Activated T-helper 1 cell treated with Interleukin-2 at 50 U/mL for 16 hours (primary cell): Measurements from ENCODE around the gene TSPAN11.
"Not testable (repeated sequence)": the region's sequence is repeated elsewhere in the genome, so short reads cannot be mapped to it uniquely, and the experiment has no call there.

Experiments
- DNase-seq: peaks from one replicate; pipeline ENCODE4 v3.0.0-alpha.2; 2020; ENCODE audit warnings: low read depth

Gene TSPAN11

DNA sequence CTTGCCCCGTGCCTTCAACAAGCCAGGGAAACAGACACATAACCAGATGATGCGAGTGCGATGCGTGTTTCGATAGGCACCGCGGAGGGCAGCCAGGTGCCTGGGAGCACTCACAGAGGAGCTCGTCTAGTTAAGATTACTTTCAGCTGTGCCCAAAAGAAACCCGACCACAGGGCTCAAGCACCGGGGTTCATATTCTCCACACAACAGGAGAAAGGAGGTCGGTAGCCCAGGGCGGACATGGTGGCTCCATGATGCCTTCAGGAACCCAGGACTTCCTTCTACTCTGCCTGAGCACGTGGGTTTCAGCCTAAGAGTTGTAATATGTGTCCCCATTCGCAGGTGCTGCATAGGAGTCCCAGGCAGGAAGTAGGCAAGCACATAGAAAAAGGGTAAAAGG lies 93.4 kb downstream of the TSPAN11 start:
- DNase-seq = no peak

DNA sequence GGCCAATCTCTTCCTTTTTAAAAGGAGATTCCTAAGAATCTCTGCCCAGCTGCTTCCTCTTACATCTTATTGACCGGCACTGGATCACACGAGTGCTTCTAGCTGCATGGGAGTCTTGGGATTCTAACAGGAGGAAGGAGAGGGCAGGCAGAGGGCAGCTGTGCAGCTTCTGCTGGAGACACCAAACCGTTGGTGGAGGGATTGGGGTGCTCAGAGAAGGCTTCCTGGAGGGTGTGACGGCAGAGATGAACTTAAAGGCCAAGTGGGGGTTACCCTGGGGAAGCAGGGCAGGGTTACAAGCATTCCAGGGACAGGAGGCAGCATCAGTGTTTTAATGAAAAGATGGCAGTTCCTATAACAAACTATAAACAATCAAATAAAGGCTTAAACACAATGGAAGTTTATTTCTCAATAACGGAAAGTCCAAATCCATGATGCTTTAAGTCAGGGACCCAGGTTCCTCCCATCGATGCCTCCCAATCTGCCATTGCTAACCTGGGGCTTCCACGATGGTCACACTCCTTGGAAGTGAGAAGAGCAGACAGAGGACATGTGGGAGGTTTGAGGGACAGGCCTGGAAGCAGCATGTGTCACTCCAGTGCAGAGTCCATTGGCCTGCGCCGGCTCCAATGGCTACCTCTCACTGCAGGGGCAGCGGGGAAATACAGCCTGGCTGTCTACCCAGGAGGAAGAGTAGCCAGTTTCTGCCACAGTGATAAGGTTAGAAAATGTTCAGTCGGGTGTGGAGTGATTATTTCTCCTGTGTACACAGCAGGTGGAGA lies 94.0 kb downstream of the TSPAN11 start:
- no peak for DNase-seq

DNA sequence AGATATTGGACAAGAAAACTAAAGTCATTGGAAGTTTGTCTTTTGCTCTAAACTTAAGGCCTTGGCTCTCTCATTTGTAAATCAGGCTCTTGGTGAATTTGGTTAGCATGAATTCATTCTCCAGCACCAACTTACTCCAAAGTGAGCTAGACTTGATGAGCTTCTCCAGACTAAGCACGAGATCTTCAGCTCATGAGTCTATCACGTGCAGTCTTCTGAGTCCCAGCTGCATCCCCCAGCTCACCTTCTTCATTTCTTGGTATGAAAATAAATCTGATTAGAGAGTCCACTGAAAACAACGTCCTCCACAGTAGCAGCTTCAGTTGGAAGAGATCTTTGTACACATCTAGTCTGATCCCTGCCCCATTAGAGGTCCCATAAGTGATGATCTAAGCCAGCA lies 94.6 kb downstream of the TSPAN11 start:
- no peak for DNase-seq

DNA sequence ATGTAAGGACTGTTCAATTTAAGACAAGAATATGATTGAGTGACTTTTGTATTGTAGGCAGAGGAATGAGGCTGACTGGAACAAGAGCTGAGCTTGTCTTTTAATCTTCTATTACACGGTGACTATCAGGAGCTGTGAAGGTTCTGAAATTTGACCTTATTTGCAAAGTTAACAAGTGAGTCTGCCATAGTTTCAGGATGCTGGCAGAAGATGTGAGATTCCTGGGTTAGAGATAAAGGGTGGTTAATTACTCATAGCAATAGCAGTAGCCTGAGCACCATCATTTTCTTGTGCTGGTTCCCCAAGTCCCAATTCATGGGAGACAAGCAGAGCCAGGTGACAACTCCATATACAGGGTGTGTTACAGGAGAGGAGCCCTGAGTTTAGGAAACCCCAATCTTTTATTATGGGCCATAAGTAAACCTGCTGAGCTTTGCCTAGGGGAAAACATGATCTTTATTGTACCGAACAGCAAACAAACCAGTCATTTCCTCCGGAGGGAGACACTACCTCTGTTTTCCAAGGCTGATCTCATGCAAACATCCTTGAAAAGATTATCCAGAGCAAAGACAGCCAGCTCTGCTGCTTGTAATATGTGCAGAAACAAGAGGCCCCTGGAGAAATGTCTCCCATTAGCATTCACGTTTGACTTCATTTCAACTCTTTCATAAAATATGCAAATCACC lies 95.4 kb downstream of the TSPAN11 start:
- no peak for DNase-seq

DNA sequence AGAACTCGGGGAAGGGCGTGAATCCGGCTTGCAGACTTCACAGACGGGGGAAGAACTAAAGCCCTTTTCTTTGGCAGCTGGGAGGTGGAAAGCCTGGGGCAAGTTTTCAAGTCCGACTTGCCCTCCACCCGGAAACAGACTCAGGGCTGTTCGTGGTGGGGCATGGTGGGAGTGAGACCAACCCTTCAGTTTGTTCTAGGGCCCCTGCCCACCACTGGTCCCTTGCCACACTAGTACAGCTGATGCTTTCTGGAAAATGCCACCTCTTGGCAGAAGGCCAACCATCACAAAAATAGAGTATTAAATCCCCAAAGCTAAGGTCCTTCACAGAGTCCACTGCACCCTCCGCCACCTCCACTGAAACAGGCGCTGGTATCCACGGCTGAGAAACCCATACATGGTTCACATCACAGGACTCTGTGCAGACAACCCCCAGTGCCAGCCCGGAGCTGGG lies 96.8 kb downstream of the TSPAN11 start:
- DNase-seq = no peak

DNA sequence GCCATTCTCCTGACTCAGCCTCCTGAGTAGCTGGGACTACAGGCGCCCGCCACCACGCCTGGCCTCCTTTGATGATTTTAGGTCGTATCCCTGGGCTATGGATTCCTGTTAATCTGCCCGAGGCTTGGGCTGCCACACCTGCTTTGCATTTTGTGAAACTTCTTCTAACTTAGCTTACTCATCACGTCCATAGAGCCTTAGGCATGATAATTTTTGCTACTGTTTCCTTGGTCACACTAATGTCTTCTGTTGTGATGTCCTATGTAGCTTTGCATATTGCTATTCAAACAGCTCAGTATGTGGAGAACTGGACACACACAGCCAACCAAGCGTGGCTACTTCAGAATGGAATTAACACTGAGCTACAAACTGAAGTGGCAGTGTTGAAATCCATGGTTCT lies 99.7 kb downstream of the TSPAN11 start:
- DNase-seq = no peak

DNA sequence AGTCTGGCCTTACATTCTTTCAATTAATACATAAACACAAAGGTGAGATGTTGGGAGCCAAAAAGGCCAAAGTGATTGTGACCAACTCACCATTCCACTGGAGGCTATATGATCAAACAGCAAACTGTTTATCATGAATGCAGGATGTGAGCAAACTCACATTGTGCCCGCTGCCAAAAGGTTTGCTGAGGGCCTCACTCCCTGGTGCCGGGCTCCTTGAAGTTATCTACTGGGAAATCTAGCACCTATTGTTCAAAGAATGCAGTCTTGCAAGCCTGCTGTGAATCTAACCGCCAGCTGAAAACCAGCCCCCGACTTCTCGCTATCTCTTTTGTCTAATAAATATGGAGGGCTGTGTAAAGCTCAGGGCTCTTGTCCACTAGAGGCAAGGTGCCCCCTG lies 100.5 kb downstream of the TSPAN11 start:
- DNase-seq = not testable (repeated sequence)

DNA sequence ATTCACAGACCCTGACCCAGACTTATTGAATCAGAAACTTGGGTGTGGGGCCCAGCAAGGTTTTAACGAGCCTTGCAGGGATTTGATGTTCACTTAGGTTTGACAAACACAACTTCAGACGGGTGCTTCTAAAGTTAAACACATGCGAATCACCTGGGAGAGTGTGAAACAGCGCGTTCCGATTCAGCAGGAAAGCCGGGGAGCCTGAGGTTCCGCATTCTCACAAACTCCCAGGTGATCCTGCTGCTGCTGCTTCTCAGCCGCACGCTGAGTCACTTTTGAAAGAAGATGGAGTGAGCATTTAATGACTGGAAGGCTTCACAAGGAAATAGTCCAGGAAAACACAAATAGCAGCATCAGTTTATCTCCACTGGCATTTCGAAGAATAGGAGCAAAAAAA lies 102.9 kb downstream of the TSPAN11 start:
- DNase-seq = no peak

DNA sequence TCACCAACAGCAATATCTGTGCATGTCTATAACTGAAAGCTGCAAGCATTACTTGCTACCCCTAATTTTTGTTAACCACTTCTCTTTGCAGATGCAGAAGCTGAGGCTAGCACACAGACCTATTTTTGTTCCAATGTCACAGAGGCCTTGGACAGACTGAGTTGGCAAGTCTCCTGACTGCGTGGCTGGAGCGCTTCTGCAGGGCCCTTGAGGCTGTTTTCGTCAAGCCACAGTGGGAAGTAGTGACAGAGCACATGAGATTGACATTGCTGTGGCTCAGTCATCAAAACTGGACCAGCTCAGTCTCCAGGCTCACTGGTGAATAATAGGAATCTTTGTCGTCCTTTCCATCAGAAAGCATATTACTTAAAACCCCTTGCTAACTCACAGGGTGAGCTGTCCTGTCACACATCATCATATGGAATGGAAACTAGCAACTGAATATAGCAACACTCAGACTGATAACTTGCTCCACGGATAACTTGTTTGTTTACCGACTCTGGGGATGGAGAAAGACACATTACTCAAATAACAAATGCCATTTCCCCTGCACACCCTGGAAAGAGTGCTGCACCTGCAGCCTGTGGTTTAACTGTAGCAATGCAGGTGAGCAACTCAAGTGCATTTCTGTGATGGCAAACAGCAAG lies 103.5 kb downstream of the TSPAN11 start:
- DNase-seq = no peak

DNA sequence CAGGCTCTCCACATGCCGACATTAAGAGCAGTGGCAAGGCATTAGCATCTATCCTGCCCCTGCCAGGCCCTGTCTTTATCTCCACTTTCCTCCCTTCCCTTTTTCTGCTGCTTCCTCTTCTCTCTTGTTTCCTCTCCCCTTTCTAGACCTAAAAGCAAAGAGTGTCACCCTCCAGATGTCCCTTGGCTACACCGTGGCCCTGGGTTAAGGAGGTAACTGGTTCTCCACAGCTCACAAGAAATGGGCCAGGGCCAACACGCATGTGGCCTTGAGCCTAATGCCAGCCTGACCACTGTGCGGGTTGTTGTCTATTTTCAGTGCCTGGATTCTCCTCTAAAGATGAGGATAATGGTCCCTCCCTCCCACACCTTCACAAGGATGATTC lies 105.4 kb downstream of the TSPAN11 start:
- no peak for DNase-seq

DNA sequence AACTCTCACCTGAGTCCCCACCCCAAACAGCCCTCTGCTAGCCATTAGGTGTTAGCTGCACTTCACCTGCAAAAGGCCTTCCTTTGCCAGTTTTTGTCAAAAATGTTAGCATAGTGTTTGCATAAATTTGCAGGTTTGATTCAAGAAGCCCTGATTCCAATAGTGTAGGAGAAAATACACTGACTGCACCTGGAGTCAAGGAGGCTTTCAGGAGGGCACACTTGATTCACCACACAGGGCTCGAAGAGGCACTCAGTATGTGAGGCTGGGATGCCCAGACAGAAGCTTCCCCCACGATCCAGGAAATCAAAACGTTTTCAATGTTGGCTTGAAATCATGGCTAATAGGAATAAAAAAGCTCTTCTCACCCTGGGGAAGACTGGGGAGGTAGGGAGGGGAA lies 106.6 kb downstream of the TSPAN11 start:
- DNase-seq = no peak

DNA sequence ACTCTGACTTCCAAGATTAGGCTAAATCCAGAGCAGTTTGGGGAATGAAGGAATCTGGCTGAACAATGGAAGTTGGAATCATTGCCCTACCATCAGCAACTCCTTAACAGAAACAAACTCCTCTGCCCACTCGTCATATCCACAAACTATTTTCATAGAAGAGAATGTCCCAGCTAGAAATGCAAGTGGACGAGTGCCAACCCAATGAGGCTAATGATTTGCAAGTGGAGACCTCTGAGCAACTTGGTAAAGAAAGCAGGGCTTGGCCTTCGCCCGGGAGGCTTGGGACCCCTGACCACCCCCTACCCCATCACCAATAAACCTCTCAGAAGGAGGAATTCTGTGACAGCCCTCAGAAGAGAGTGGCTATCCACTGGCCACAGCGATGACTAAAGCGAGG lies 107.1 kb downstream of the TSPAN11 start:
- DNase-seq = no peak

DNA sequence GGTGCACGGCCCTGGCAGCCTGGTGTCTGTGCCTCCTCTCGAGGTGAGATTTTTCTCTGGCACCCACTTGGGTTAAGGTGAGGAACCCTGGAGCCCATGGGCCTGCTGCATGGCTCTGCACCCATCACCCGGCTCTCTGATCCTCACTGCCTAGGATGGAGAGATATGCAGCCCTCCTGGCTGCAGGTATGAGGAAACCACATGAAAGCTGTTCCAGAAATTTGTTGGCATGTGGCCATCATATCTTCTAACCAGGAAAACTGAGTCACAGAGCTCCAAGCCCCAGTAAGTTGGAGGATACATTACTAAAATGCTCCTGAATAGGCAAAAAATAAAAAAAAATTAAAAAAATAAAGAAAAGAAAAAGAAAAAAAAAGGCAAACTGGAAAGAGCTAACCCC lies 107.8 kb downstream of the TSPAN11 start:
- no peak for DNase-seq

DNA sequence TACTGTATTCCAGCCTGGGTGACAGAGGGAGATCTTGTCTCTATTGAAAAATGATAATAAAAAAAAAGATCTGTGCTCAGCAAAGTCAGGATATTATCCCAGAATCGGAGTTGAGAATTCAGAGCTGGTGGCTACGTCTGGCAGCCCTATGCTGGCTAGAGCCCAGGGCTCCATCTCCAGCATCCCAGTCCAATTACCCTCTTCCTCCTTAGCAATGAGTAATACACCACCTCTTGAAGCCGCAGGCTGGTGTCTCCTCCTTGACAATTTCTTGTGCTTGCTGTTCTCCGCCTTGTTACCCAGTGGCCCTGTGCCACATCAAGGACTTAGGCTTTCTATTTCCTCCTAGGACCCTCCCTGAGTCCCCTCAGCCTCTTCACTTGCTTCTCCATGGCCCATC lies 108.7 kb downstream of the TSPAN11 start:
- no peak for DNase-seq

DNA sequence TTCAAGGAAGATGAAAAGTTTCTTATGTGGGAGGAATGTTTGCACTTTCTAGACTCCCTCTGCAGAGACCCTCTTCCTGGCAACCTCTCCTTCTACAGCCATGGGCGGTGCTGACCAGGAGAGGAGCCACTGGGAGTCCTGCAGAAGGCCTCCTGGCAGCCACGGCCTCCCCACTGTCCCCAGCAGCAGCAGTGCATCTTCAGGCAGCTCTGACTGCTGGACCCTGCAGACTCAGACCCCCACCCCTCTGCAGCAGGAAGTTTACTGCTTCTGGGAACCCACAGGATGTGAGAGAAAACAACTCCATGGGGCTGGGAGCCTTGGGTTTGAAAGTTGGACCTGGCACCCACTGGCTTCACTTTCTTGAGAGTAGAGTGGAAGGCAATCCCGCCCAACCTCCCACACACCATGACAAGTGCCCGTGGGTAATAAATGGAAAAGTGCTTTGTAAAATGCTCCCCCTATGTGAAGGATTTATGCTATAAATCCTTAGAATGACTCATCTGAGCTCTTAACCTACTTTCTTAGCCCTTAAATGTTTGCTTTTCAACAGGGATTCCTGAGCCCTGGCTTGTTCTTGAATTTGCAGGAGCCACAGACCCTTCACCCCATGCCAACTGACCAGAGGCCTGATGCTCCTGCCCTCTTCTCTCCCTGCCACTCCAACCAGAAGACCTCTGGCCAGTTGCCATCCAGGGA lies 109.6 kb downstream of the TSPAN11 start:
- no peak for DNase-seq

DNA sequence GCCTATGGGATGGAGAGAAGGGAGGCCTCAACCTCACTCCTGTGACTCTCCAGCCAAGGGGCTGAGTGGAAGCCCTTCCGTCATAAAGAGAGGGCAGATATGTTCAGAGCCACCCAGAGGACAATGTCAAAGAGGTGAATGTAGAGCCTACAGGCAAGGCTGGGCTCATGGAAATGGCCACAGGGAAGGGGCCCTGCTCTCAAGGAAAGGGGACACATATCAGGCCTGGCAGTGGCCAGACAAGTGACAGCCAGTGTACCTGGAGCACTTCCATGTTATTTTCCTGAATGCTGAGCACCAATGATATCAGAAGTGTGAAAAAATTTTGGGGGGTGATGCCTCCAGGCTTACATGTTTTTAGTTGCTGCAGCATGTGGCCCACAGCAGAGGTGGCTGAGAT lies 110.5 kb downstream of the TSPAN11 start:
- DNase-seq = no peak

DNA sequence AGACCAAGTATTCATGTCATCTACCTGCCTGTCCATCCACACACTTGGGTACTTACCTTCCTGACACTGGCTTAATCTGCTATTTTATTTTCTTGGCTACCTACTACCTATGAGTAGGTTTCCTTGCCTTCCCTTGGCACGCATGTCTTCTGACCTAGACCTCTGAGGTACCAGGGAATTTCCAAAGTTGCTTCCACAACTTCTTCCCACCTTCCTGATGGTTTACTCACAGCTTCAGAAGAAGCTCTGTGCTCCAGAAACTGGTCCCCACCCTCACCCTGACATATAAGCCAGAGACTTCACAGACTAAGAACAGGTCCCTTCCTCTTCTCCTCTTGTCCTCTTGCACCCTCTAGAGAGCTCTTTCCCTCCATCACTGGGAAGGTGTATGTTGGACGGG lies 111.4 kb downstream of the TSPAN11 start:
- DNase-seq = no peak

DNA sequence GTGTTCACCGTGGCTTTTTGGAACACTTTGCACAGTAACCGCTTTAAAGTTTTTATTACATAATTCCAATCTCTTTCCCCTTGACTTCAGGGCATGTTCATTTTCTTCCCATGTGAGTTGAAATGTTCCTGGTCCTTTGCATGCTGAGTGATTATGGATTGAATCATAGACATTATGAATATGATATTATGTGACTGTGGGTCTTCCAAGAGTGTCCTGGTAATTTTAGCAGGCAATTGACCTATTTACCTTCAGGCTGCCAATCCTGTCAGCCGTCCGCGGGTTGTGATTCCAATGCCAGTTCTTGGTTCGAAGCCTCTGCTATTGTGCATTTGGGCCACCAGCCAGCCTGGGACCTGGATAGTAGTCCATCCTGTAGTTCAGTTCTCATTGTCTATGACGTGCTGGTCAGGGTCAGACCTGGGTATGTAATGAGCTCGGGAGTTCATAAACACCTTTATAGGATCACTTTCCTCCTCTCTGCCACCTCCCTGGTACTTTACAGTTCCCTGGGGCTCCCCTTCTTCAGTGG lies 114.6 kb downstream of the TSPAN11 start:
- DNase-seq = no peak
